Jurkat, Clone E6-1 (cell line): ENCODE measurements around the gene P2RX6.
A peak's percentile ranks its signal among the peaks of the same experiment; 100 is the strongest.

Experiments used
- DNase-seq: peaks from one replicate; pipeline ENCODE4 v3.0.0-alpha.2; 2011; ENCODE audit warnings: low read depth, low spot score
- H3K4me3 ChIP-seq: 2 replicates; pipeline ENCODE4 v1.5.1; 2011; ENCODE audit warnings: mild to moderate bottlenecking, low read length, control low read depth, moderate library complexity

The P2RX6 gene

DNA sequence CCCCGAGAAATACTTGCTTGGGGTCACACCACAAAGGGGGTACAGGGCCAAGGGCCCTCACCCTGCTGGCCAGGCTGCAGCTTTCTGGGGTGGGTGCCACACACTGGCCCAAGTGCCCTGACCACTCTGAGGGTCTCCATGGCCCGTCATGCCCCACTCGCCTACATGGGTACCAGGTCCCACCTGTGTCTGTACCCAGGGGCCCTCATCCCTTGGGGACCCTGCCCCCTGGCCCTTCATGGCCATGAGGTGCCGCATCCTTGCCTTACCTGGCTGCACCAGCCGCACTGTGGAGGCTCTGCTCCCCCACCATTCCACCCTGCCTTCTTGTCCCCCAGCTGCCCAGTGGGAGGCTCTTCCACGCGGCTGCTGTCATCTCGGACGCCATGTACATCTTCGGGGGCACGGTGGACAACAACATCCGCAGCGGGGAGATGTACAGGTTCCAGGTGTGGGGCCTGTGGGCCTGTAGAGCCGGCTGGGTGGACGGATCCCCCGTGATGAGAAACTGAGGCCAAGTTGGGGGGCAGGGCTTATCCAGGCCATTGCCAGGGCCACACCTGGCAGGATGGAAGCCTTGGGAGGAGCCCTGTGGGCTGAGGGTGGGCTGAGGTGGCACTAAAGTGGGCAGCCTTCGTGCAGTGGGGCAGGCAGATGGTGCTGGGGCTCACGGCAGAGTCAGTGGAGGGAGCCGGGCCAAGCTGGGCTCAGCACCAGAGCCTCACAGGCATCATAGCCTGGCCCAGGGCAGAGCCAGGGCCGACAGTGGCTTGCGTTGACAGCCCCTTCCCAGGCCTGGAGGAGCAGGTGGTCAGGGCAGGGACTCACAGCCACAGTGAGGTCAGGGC is 22.3 kb upstream of the P2RX6 start:
- no peak overlapping the region for H3K4me3 ChIP-seq

GRCh38 chr22:20993304-20994127 is 21.4 kb upstream of the P2RX6 start:
- no peak for DNase-seq
- no peak overlapping the region for H3K4me3 ChIP-seq

More for the DNA sequence above, 22.3 kb upstream of the P2RX6 start:
- no peak for DNase-seq

- no peak overlapping the region for H3K4me3 ChIP-seq
- no peak for DNase-seq
Measured at GRCh38 chr22:20994128-20994901, 20.6 kb upstream of the P2RX6 start.

GRCh38 chr22:20994902-20995241 is 20.1 kb upstream of the P2RX6 start:
- H3K4me3 ChIP-seq, result no peak overlapping the region
- no peak for DNase-seq

DNA sequence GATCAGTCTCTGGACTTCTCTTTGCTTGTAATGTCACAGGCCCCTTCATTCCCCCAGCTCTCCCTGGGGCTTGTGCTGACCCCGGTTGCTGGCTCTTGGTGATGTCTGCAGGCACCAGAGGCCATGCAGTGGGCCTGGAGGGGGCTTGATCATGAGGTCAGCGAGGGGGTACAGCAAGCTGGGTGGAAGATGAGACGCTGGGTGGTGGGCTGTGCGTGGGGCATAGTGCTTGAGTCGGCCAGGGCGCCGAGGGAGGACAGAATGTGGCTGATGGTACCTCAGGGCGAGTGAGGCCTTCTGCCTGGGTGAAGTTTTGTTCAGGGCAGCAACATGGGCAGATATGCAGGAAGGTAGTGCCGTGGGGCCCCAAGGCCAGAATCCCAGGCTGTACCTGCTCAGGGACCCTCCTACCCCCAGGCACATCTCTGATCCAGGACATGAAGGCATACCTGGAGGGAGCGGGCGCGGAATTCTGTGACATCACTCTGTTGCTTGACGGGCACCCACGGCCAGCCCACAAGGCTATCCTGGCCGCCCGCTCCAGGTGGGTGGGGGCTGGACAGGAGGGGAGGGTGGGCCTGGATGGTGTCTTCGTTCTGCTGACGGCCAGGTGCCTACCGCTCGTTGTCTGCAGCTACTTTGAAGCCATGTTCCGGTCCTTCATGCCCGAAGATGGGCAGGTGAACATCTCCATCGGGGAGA is 19.5 kb upstream of the P2RX6 start:
- no peak for DNase-seq
- no peak overlapping the region for H3K4me3 ChIP-seq

DNA sequence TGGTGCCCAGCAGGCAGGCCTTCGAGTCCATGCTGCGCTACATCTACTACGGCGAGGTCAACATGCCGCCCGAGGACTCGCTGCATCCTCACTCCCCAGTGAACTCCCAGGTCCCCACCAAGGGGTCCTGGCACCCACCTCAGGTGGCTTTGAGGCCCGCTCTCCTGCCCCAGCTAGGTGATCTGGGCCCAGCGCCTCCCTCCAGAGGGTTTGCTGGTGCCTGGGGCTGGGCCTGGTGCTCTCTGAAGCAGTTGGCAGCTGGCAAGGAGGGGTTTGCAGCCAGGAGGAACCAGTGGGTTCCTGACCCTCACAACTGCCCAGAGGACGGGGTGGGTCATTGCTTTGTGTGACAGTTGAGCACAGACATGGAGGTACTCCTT is 18.9 kb upstream of the P2RX6 start:
- no peak for DNase-seq
- no peak overlapping the region for H3K4me3 ChIP-seq

DNA sequence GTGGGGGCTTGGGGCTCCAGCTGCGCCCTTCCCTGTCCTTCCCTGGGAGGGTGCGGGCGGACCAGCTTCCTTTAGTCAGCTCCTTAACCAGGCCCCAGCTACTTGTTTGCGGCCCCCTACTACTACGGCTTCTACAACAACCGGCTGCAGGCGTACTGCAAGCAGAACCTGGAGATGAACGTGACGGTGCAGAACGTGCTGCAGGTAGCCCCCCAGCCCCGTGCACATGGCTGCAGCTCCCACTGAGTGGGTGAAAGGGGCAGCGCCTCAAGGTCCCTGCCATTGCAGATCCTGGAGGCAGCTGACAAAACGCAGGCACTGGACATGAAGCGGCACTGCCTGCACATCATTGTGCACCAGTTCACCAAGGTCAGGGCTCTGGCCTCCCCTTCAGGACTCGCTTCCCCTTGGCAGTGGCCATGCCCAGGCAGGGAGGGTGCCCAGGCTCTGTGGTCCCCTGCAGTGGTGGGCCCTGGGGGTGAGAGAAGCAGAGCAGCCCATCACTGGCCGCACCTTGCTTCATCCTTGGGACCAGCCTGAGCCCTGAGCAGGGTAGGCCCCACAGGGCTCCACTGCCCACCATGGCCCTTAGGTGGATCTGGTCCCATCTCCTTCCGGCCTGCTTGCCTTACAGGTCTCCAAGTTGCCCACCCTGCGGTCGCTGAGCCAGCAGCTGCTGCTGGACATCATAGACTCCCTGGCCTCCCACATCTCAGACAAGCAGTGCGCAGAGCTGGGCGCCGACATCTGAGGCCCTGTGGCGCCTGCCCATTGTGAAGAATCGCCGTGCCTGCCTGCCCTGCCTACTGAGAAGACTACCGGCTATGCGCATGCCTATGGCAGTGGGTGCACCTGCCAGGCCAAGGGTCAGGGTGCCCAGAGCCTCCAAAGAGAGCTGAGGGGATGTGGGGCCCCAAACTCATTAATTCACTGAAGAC is 18.1 kb upstream of the P2RX6 start:
- DNase-seq, result no peak
- H3K4me3 ChIP-seq, result no peak overlapping the region

GRCh38 chr22:20997536-20998257 is 17.3 kb upstream of the P2RX6 start:
- no peak overlapping the region for H3K4me3 ChIP-seq
- no peak for DNase-seq

GRCh38 chr22:20998411-20999336 is 16.3 kb upstream of the P2RX6 start:
- DNase-seq, result no peak
- no peak overlapping the region for H3K4me3 ChIP-seq

- H3K4me3 ChIP-seq, result no peak overlapping the region; the same call in 1 of the 2 replicates
Measured at GRCh38 chr22:20999350-21000206, 15.4 kb upstream of the P2RX6 start.

DNA sequence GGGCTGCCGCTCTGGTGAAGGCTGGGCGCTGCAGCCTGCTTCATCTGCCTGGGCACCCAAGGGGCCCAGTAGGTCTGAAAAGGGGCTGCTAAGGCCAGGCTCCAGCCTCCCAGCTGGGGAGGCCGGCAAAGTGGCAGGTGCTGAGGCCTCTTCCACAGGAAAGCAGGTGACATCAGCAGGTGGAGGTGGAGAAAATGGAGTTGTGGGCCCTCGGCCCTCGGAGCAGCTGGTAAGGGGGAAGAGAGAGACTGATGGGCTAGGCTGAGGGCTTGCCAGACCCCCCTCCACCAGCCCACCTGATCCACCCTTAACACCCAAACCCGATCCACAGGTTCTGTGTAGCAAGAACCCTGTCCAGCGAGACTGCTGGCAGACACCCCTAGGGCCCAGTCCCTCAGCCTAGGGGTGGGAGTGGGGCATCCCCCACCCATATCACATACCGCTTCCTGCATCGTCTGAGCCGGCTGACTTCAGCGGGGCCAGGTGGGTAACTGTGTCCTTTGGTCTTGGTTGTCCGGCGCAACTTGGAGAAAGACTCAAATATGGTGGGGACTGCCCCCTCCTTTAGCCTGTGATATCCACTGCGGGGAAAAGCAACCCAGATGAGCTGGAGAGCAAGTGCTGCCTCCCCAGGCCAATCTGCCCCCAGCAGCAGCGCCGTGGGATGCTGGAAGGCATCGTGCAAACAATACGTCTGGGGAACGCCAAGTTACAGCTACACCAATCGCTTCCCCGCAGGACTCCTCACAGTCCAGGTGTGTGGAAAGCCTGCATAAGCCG is 14.6 kb upstream of the P2RX6 start:
- H3K4me3 ChIP-seq, result peak overlapping the region; percentile 90
- DNase-seq, result no peak

More at GRCh38 chr22:20999350-21000206, 15.4 kb upstream of the P2RX6 start:
- DNase-seq, result no peak

- no peak for DNase-seq
Measured at GRCh38 chr22:21000987-21001600, 13.9 kb upstream of the P2RX6 start.

DNA sequence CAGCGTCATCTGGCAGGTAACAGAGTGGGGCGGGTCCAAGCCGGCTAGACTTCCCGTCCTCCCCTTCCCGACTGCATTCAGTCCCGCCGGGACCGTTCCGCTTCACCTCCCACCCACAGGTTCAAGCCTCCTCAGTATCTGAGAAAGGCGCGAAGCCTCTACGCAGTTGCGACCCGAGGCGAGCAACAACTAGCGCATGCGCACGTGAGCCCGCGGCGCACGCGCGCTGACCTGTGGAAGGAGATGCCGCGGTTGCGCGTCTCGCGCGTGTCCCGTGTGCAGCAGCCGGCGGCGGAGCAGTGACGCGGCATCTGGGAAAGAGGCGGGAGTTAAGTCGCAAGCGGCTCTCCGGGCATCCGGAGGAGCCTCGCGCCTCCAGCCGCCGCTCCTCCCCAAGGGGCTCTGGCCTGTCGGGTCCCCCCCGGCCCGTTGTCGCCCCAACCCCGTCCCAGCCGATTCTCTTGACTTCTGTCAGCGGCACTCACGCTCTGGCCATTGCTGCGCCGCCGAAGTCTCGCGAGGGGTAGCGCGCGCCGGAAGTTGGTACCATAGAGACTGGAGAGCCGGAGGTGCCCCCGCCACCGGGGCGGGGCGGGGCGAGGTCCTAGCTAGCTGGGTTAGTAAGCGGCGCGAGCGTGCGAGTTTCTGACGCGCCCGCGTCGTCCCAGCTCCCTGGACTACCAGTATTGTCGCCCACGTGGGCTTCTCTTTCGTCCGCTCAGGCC is 13.2 kb upstream of the P2RX6 start, which contains the start of gene THAP7:
THAP7 (minus strand) TSS at position 518 of the 725 bp plus-strand sequence; CDS start at position 311, 207 bp downstream.
- peak within 1 kb of the TSS; percentile 90 for H3K4me3 ChIP-seq
- DNase-seq, result peak; percentile 95

More at GRCh38 chr22:21000987-21001600, 13.9 kb upstream of the P2RX6 start:
- peak overlapping the region; percentile 90 for H3K4me3 ChIP-seq

DNA sequence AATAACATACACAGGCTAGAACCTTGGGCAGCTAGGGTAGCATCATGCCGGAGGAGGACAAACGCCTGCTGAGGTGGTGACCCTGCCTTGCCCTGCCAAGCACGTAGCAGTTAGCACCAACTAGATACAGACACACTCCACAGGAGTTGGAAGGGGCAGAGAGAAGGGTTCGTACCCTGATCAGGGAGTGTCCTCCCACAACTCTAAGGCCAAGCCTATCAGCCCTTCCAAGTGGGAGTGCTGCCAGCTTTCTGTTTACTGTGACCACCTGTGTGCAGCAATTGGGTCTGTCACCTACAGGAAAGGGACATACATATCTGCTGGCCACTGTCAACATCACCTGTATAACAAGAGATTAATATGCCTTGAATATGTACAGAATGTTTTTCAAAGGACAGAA is 11.2 kb upstream of the P2RX6 start:
- H3K4me3 ChIP-seq, result no peak overlapping the region

More for the DNA sequence above, 11.2 kb upstream of the P2RX6 start:
- DNase-seq, result no peak
